ENCODE results near the gene FREY1.

FREY1 gene

DNA sequence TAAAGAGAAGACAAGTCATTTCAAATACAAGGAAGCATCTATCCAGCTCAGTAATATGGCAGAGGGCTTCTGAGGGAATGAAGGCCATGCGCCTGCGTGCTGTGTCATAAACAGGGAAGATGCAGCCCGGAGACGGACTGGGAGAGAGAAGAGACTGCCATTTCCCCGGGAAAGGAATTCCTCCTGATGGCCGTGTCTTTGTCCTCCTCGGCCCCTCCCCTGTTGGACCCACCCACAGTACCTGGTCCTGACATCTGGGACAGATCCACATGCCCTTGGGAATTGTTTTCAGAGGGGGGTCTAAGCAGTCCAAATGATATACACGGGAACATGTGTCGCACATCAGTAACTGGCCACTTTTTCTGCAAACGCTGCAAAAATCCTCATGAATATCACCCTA, 30.8 kb upstream of the FREY1 start:
- Histone ChIP-seq H3K4ac (ENCODE audit: low read depth, low read length) (no peak overlapping the region), H3K9me3 (ENCODE audit: insufficient read depth, low read depth, low read length) (no peaks in the 10 kb centered on the region), H3K36me3 (ENCODE audit: control insufficient read depth in 1 of 2, insufficient read depth in 2 of 2, low read length in 2 of 2) (peaks cover 17 to 18% of the 10 kb centered on the region in 2 experiments), H4K8ac (ENCODE audit: low read depth, low read length) (no peak overlapping the region), H4K91ac (ENCODE audit: low read depth, low read length) (no peak overlapping the region), H3K27me3 (ENCODE audit: insufficient read depth, low read length) (no peaks in the 10 kb centered on the region), H2AFZ (ENCODE audit: insufficient read depth, low read length, poor library complexity) (no peak overlapping the region), H3K14ac (ENCODE audit: low read length) (no peak overlapping the region), H3K79me2 (ENCODE audit: control insufficient read depth, insufficient read depth, low read length, poor library complexity) (no peaks in the 10 kb centered on the region), H3K18ac (ENCODE audit: low read length) (no peak overlapping the region), H2AK5ac (ENCODE audit: low read length) (no peak overlapping the region), H3K23ac (ENCODE audit: low read length) (no peak overlapping the region), H3K4me2 (ENCODE audit: low read length) (no peak overlapping the region), H2BK5ac (ENCODE audit: low read depth, low read length, poor library complexity) (no peak overlapping the region), H3K4me3 (ENCODE audit: low read depth, low read length) (no peak overlapping the region), H4K12ac (ENCODE audit: low read depth, low read length) (no peak overlapping the region), H3K9ac (ENCODE audit: low read length) (no peak overlapping the region), H2BK120ac (ENCODE audit: insufficient read depth, low read length, poor library complexity) (no peak overlapping the region), H3K79me1 (ENCODE audit: low read length) (peaks cover 3% of the 10 kb centered on the region), H3K27ac (ENCODE audit: low read depth, low read length) (no peak overlapping the region), H3K4me1 (ENCODE audit: control insufficient read depth in 1 of 2, insufficient read depth in 2 of 2, low read length in 2 of 2) (peaks cover 11 to 18% of the 10 kb centered on the region in 2 experiments), H2BK12ac (ENCODE audit: low read length) (no peak overlapping the region)
- WGBS (ENCODE audit: extremely low coverage, insufficient coverage, insufficient read length) = no CpG with 5 or more reads among the region's 10 CpGs
- DNase-seq = no peak

DNA sequence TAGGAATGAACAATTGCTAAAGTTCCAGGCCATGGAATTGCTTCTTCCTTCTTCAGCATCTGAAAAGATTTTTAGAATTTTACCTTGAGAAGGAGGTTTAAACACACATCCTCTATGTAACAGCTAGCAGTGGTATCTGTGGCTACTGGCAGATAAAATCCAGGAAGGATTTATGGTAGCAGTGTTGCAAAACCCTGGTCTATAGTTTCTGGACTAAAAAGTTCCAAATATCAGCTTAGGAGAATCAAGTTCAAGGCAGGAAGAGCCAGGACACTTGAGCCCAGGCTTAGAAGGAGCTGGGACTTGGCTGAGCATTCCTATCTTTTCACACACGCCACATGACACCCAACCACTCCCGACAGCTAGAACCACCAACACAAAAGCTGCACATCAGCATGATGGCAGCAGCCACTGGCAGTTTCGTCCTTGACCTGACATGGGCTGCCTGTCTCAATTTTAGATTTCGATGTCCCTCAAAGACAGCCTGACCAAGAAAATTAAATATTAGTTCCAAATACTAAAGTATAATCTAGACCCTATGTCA, 29.5 kb upstream of the FREY1 start:
- no peak overlapping the region for H4K8ac ChIP-seq (ENCODE audit: low read depth, low read length)
- H4K12ac ChIP-seq (ENCODE audit: low read depth, low read length) = no peak overlapping the region
- peaks cover 11 to 18% of the 10 kb centered on the region in 2 experiments for H3K4me1 ChIP-seq (ENCODE audit: control insufficient read depth in 1 of 2, insufficient read depth in 2 of 2, low read length in 2 of 2)
- no peak overlapping the region for H4K91ac ChIP-seq (ENCODE audit: low read depth, low read length)
- H3K4me2 ChIP-seq (ENCODE audit: low read length) = no peak overlapping the region
- no peaks in the 10 kb centered on the region for H3K79me2 ChIP-seq (ENCODE audit: control insufficient read depth, insufficient read depth, low read length, poor library complexity)
- H3K18ac ChIP-seq (ENCODE audit: low read length) = no peak overlapping the region
- DNase-seq = no peak
- no peak overlapping the region for H2AK5ac ChIP-seq (ENCODE audit: low read length)
- no peak overlapping the region for H3K23ac ChIP-seq (ENCODE audit: low read length)
- no peaks in the 10 kb centered on the region for H3K9me3 ChIP-seq (ENCODE audit: insufficient read depth, low read depth, low read length)
- no peak overlapping the region for H3K4me3 ChIP-seq (ENCODE audit: low read depth, low read length)
- H3K27me3 ChIP-seq (ENCODE audit: insufficient read depth, low read length) = no peaks in the 10 kb centered on the region
- no peak overlapping the region for H2BK12ac ChIP-seq (ENCODE audit: low read length)
- no peak overlapping the region for H3K14ac ChIP-seq (ENCODE audit: low read length)
- peaks cover 3% of the 10 kb centered on the region for H3K79me1 ChIP-seq (ENCODE audit: low read length)
- no peak overlapping the region for H2AFZ ChIP-seq (ENCODE audit: insufficient read depth, low read length, poor library complexity)
- peaks cover 23 to 24% of the 10 kb centered on the region in 2 experiments for H3K36me3 ChIP-seq (ENCODE audit: control insufficient read depth in 1 of 2, insufficient read depth in 2 of 2, low read length in 2 of 2)
- no peak overlapping the region for H3K4ac ChIP-seq (ENCODE audit: low read depth, low read length)
- H3K27ac ChIP-seq (ENCODE audit: low read depth, low read length) = no peak overlapping the region
- no peak overlapping the region for H2BK120ac ChIP-seq (ENCODE audit: insufficient read depth, low read length, poor library complexity)
- H3K9ac ChIP-seq (ENCODE audit: low read length) = no peak overlapping the region
- no peak overlapping the region for H2BK5ac ChIP-seq (ENCODE audit: low read depth, low read length, poor library complexity)
- WGBS (ENCODE audit: extremely low coverage, insufficient coverage, insufficient read length) = no CpG with 5 or more reads among the region's 4 CpGs

DNA sequence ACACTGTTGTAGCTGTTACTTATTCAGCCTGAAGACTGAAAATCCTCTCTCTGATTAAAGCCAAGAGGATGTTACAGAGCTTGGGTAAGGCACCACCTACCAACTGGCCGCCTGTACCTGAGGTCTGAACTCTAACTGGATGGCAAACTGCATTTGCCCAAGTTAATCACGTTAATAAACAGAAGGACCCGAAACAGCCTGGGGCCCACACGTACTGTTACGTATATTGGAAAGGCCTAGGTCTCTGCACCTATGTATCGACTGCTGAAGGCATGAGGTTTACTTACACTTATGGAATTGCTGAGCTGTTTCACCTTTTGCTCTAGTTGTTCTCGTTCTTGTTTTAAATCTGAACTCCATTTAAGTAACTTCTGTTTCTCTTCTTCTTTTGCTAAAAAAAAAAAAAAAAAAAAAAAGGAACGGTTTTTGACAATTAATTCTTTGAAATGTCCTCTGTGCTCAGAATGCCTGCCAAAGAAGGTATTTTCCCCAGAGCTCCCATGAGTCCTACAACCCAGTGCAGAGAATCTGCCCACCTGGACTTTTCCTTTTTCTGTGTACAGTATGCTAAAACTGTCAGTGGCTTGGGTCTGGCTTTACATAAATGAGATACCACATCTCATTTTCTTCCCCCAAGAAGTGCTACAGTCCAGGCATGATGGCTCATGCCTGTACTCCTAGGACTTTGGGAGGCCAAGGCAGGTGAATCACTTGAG, 28.4 kb upstream of the FREY1 start:
- WGBS (ENCODE audit: extremely low coverage, insufficient coverage, insufficient read length) = no CpG with 5 or more reads among the region's 8 CpGs

DNA sequence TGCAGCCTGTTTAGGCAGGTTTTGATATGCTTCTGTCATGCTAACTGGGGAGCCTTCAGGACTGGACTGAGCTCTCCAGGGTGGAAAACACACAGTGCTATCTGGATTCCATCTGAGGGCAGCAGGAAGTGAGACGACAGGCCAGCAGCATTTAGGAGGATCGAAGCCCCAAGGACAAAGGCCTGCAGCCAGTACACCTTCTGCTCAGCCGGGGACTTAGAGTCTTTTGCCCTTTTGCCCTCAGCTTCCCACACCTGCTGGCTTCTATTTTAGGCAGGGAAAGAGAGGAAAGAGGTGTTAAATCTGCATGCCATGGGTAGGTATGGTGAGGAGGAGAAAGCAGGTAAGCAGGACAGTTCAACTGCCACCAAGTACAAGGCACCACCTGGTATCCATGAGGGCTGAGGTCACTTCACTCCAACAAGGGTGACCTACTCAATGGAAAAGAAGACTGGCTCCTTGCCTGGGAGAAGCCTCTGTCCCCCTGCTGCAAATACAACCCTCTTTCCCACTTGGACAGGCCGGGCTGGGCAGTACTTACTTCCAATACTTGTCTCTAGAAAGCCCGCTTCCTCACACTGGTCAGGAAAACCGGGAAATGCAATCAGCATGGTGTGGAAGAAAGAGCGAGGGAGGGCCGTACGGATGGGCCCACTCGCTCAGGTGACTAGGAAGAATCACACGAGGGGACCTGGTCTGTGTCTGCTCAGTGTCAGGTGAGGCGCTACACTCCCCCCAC, 27.7 kb upstream of the FREY1 start:
- Histone ChIP-seq H2AK5ac (ENCODE audit: low read length) (no peak overlapping the region), H2BK120ac (ENCODE audit: insufficient read depth, low read length, poor library complexity) (no peak overlapping the region), H3K4ac (ENCODE audit: low read depth, low read length) (no peak overlapping the region), H4K12ac (ENCODE audit: low read depth, low read length) (no peak overlapping the region), H2AFZ (ENCODE audit: insufficient read depth, low read length, poor library complexity) (no peak overlapping the region), H3K79me1 (ENCODE audit: low read length) (peaks cover 3% of the 10 kb centered on the region), H3K4me3 (ENCODE audit: low read depth, low read length) (no peak overlapping the region), H3K4me1 (ENCODE audit: control insufficient read depth in 1 of 2, insufficient read depth in 2 of 2, low read length in 2 of 2) (peaks cover 11 to 18% of the 10 kb centered on the region in 2 experiments), H4K8ac (ENCODE audit: low read depth, low read length) (no peak overlapping the region), H3K9me3 (ENCODE audit: insufficient read depth, low read depth, low read length) (no peaks in the 10 kb centered on the region), H3K36me3 (ENCODE audit: control insufficient read depth in 1 of 2, insufficient read depth in 2 of 2, low read length in 2 of 2) (peaks cover 23 to 24% of the 10 kb centered on the region in 2 experiments), H3K27ac (ENCODE audit: low read depth, low read length) (peak overlapping the region; percentile 24), H2BK12ac (ENCODE audit: low read length) (no peak overlapping the region), H3K18ac (ENCODE audit: low read length) (no peak overlapping the region), H3K9ac (ENCODE audit: low read length) (no peak overlapping the region), H3K14ac (ENCODE audit: low read length) (no peak overlapping the region), H3K23ac (ENCODE audit: low read length) (no peak overlapping the region), H4K91ac (ENCODE audit: low read depth, low read length) (no peak overlapping the region), H3K4me2 (ENCODE audit: low read length) (no peak overlapping the region), H3K79me2 (ENCODE audit: control insufficient read depth, insufficient read depth, low read length, poor library complexity) (no peaks in the 10 kb centered on the region), H2BK5ac (ENCODE audit: low read depth, low read length, poor library complexity) (no peak overlapping the region), H3K27me3 (ENCODE audit: insufficient read depth, low read length) (no peaks in the 10 kb centered on the region)
- WGBS (ENCODE audit: extremely low coverage, insufficient coverage, insufficient read length) = no CpG with 5 or more reads among the region's 12 CpGs
- DNase-seq = peak in 1 of 2 donors; percentile 12

More for the DNA sequence above, 28.4 kb upstream of the FREY1 start:
- H2BK5ac ChIP-seq (ENCODE audit: low read depth, low read length, poor library complexity) = no peak overlapping the region
- no peak overlapping the region for H3K9ac ChIP-seq (ENCODE audit: low read length)
- no peak overlapping the region for H3K4me2 ChIP-seq (ENCODE audit: low read length)
- H3K9me3 ChIP-seq (ENCODE audit: insufficient read depth, low read depth, low read length) = no peaks in the 10 kb centered on the region
- no peak overlapping the region for H4K8ac ChIP-seq (ENCODE audit: low read depth, low read length)
- no peak overlapping the region for H4K91ac ChIP-seq (ENCODE audit: low read depth, low read length)
- peaks cover 3% of the 10 kb centered on the region for H3K79me1 ChIP-seq (ENCODE audit: low read length)
- H2BK120ac ChIP-seq (ENCODE audit: insufficient read depth, low read length, poor library complexity) = no peak overlapping the region
- H3K4me1 ChIP-seq (ENCODE audit: control insufficient read depth in 1 of 2, insufficient read depth in 2 of 2, low read length in 2 of 2) = peaks cover 11 to 18% of the 10 kb centered on the region in 2 experiments
- no peak overlapping the region for H3K18ac ChIP-seq (ENCODE audit: low read length)
- H3K27ac ChIP-seq (ENCODE audit: low read depth, low read length) = no peak overlapping the region
- H3K4ac ChIP-seq (ENCODE audit: low read depth, low read length) = no peak overlapping the region
- no peak for DNase-seq
- H3K4me3 ChIP-seq (ENCODE audit: low read depth, low read length) = no peak overlapping the region
- peaks cover 23 to 24% of the 10 kb centered on the region in 2 experiments for H3K36me3 ChIP-seq (ENCODE audit: control insufficient read depth in 1 of 2, insufficient read depth in 2 of 2, low read length in 2 of 2)
- no peak overlapping the region for H3K14ac ChIP-seq (ENCODE audit: low read length)
- H3K23ac ChIP-seq (ENCODE audit: low read length) = no peak overlapping the region
- H4K12ac ChIP-seq (ENCODE audit: low read depth, low read length) = no peak overlapping the region
- H2AFZ ChIP-seq (ENCODE audit: insufficient read depth, low read length, poor library complexity) = no peak overlapping the region
- no peak overlapping the region for H2BK12ac ChIP-seq (ENCODE audit: low read length)
- H2AK5ac ChIP-seq (ENCODE audit: low read length) = no peak overlapping the region
- no peaks in the 10 kb centered on the region for H3K27me3 ChIP-seq (ENCODE audit: insufficient read depth, low read length)
- H3K79me2 ChIP-seq (ENCODE audit: control insufficient read depth, insufficient read depth, low read length, poor library complexity) = no peaks in the 10 kb centered on the region
